Myocyte (in vitro differentiated cells): ENCODE data around the gene CACNA1D. TPM values are rescaled to one million over a fixed set of nuclear protein-coding genes. Genes with fewer than 3 reads are reported as not detected.

Experiments
- total RNA-seq: library from RNA; depleted of rRNA; stranded (reverse); fragments of >200 nt; gene quantifications from 2 replicates; pipeline ENCODE4 v1.2.3, GENCODE V29; 2014

The CACNA1D gene
- total RNA-seq, 1 donor from 2014 or later, result not detected

Other genes with a start within 250 kb of the CACNA1D start
- 138 and 187 TPM in 2 replicates for gene TKT, start 238.6 kb upstream of the CACNA1D start, total RNA-seq
- gene DCP1A, start 147.1 kb upstream of the CACNA1D start, total RNA-seq, result 10.6 and 12.2 TPM in 2 replicates